ENCODE data around the gene SGO2. TPM values are rescaled to one million over a fixed set of nuclear protein-coding genes. Genes with fewer than 3 reads are reported as not detected.

SGO2 gene
- total RNA-seq, 1 experiment from 2014 or later, result 25.4 TPM

GRCh38 chr2:200625282-200625681 lies 99.3 kb downstream of the SGO2 start:
- CTCF ChIA-PET, result no interaction called here
- no peak overlapping the region for H3K27ac ChIP-seq (ENCODE audit: low read depth, low read length)
- intact Hi-C loops (cut with micrococcal nuclease), result no loop called here

GRCh38 chr2:200625958-200626363 lies 100.0 kb downstream of the SGO2 start:
- intact Hi-C loops (cut with micrococcal nuclease), result no loop called here
- Histone ChIP-seq H3K4me2 (ENCODE audit: low read length) (no peak overlapping the region), H3K27ac (ENCODE audit: low read depth, low read length) (no peak overlapping the region), H3K9me2 (ENCODE audit: insufficient read depth) (no peaks in the 10 kb centered on the region), H4K20me1 (ENCODE audit: insufficient read depth) (no peaks in the 10 kb centered on the region), H3K4me1 (ENCODE audit: control insufficient read depth in 1 of 2, insufficient read depth in 2 of 2, low read length in 2 of 2) (peaks cover 0 to 8% of the 10 kb centered on the region in 2 experiments; a peak in 2 of 4 replicates), H2AFZ (ENCODE audit: low read depth, low read length, poor library complexity, severe bottlenecking) (no peak overlapping the region), H3K79me2 (ENCODE audit: insufficient read depth, low read length) (no peaks in the 10 kb centered on the region), H3K9ac (ENCODE audit: low read length) (no peak overlapping the region), H3K9me3 (ENCODE audit: control insufficient read depth in 1 of 2, insufficient read depth in 1 of 2, low read depth in 1 of 2, low read length in 2 of 2) (no peaks in the 10 kb centered on the region), H3K4me3 (replicated peaks in 1 of 2; ENCODE audit: low read depth in 1 of 2, low read length in 2 of 2) (no peak overlapping the region), H3K36me3 (ENCODE audit: control insufficient read depth in 1 of 2, insufficient read depth in 2 of 2, low read length in 2 of 2) (no peaks in the 10 kb centered on the region), H3K27me3 (ENCODE audit: insufficient read depth, low read length) (no peaks in the 10 kb centered on the region)
- POLR2A ChIA-PET, result no interaction called here
- ATAC-seq (no peak), DNase-seq (ENCODE audit: low read depth, low spot score) (no peak)
- TF ChIP-seq SRF (IDR thresholded peaks at IDR 0.05; ENCODE audit: low read depth) (no peak), ELF1 (IDR thresholded peaks at IDR 0.05; ENCODE audit: borderline replicate concordance, low read depth) (no peak), SIN3A (IDR thresholded peaks at IDR 0.05; ENCODE audit: low read depth) (no peak), CEBPB (IDR thresholded peaks at IDR 0.05; ENCODE audit: low read depth) (no peak), ZNF274 (IDR thresholded peaks at IDR 0.05; ENCODE audit: low read depth, low read length) (no peak), FOSL1 (IDR thresholded peaks at IDR 0.05; ENCODE audit: low read depth) (no peak), RAD21 (IDR thresholded peaks at IDR 0.05; ENCODE audit: low read depth) (no peak), POLR2A (IDR thresholded peaks at IDR 0.05; ENCODE audit: borderline replicate concordance, extremely low read depth, insufficient read depth, insufficient read length) (no peak), JUND (IDR thresholded peaks at IDR 0.05) (no peak), EGR1 (IDR thresholded peaks at IDR 0.05; ENCODE audit: low read depth) (no peak), ZFX (IDR thresholded peaks at IDR 0.05) (no peak), EZH2phosphoT487 (IDR thresholded peaks at IDR 0.05; ENCODE audit: borderline replicate concordance) (no peak), SP1 (IDR thresholded peaks at IDR 0.05; ENCODE audit: low read depth) (no peak), TCF7L2 (IDR thresholded peaks at IDR 0.05; ENCODE audit: borderline replicate concordance, extremely low read depth, insufficient read depth, insufficient read length) (no peak)
- TF ChIP-seq, protein P1, sequence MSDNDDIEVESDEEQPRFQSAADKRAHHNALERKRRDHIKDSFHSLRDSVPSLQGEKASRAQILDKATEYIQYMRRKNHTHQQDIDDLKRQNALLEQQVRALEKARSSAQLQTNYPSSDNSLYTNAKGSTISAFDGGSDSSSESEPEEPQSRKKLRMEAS (IDR thresholded peaks at IDR 0.05), result no peak
- TF ChIP-seq, protein P2, sequence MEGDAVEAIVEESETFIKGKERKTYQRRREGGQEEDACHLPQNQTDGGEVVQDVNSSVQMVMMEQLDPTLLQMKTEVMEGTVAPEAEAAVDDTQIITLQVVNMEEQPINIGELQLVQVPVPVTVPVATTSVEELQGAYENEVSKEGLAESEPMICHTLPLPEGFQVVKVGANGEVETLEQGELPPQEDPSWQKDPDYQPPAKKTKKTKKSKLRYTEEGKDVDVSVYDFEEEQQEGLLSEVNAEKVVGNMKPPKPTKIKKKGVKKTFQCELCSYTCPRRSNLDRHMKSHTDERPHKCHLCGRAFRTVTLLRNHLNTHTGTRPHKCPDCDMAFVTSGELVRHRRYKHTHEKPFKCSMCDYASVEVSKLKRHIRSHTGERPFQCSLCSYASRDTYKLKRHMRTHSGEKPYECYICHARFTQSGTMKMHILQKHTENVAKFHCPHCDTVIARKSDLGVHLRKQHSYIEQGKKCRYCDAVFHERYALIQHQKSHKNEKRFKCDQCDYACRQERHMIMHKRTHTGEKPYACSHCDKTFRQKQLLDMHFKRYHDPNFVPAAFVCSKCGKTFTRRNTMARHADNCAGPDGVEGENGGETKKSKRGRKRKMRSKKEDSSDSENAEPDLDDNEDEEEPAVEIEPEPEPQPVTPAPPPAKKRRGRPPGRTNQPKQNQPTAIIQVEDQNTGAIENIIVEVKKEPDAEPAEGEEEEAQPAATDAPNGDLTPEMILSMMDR (IDR thresholded peaks at IDR 0.05 in 2 of 3, conservative IDR thresholded peaks at IDR 0.05 in 1 of 3; ENCODE audit: borderline replicate concordance in 1 of 3, insufficient read depth in 1 of 3, low read depth in 2 of 3, low read length in 2 of 3), result no peak
- RAD21 ChIA-PET (ENCODE audit: low non-redundant PET in 1 of 2, low total read pairs in 2 of 2, uncharacterized antibody in 2 of 2, unreplicated experiment in 2 of 2), result no interaction called here
- BruUV-seq (replicated peaks), result no TSS peak
- CTCF ChIA-PET, result no interaction called here

More at GRCh38 chr2:200625282-200625681, 99.3 kb downstream of the SGO2 start:
- H2AFZ ChIP-seq (ENCODE audit: low read depth, low read length, poor library complexity, severe bottlenecking), result no peak overlapping the region
- H3K79me2 ChIP-seq (ENCODE audit: insufficient read depth, low read length), result no peaks in the 10 kb centered on the region
- H3K36me3 ChIP-seq (ENCODE audit: control insufficient read depth in 1 of 2, insufficient read depth in 2 of 2, low read length in 2 of 2), result no peaks in the 10 kb centered on the region
- H3K4me2 ChIP-seq (ENCODE audit: low read length), result no peak overlapping the region
- H3K27me3 ChIP-seq (ENCODE audit: insufficient read depth, low read length), result no peaks in the 10 kb centered on the region
- ATAC-seq (no peak), DNase-seq (ENCODE audit: low read depth, low spot score) (no peak)
- no peaks in the 10 kb centered on the region for H3K9me2 ChIP-seq (ENCODE audit: insufficient read depth)
- H3K4me1 ChIP-seq (ENCODE audit: control insufficient read depth in 1 of 2, insufficient read depth in 2 of 2, low read length in 2 of 2), result peaks cover 0 to 8% of the 10 kb centered on the region in 2 experiments; a peak in 2 of 4 replicates
- no peaks in the 10 kb centered on the region for H3K9me3 ChIP-seq (ENCODE audit: control insufficient read depth in 1 of 2, insufficient read depth in 1 of 2, low read depth in 1 of 2, low read length in 2 of 2)
- H3K4me3 ChIP-seq (replicated peaks in 1 of 2; ENCODE audit: low read depth in 1 of 2, low read length in 2 of 2), result no peak overlapping the region
- no peak overlapping the region for H3K9ac ChIP-seq (ENCODE audit: low read length)
- TF ChIP-seq CBX3 (IDR thresholded peaks at IDR 0.05; ENCODE audit: low read depth) (no peak), YY1 (IDR thresholded peaks at IDR 0.05; ENCODE audit: extremely low read depth, insufficient replicate concordance, low read depth, low read length) (no peak)
- RAD21 ChIA-PET (ENCODE audit: low non-redundant PET in 1 of 2, low total read pairs in 2 of 2, uncharacterized antibody in 2 of 2, unreplicated experiment in 2 of 2), result no interaction called here
- POLR2A ChIA-PET, result no interaction called here
- BruUV-seq (replicated peaks), result no TSS peak
- H4K20me1 ChIP-seq (ENCODE audit: insufficient read depth), result no peaks in the 10 kb centered on the region
